Liver (tissue), 3 donors: ENCODE measurements around the gene MYBPC1.

Experiments used
- EGR1 ChIP-seq, 2 donors: IDR thresholded peaks; 2 replicates each; pipeline ENCODE4 v1.6.1; 2016 to 2018; ENCODE audit warnings: antibody characterized with exemption in 2 of 2, low read depth in 2 of 2
- HNF4A ChIP-seq, 2 donors: conservative IDR thresholded peaks; 2 replicates each; pipeline ENCODE4 v1.6.1; 2016; ENCODE audit warnings: antibody characterized with exemption in 2 of 2, mild to moderate bottlenecking in 2 of 2
- HNF4G ChIP-seq: IDR thresholded peaks from 2 replicates; pipeline ENCODE4 v1.6.1; 2016; ENCODE audit warnings: antibody characterized with exemption
- JUND ChIP-seq, 2 donors: IDR thresholded peaks; 2 replicates each; pipeline ENCODE4 v1.6.1; 2016; ENCODE audit warnings: antibody characterized with exemption in 2 of 2
- RAD21 ChIP-seq, 2 donors: IDR thresholded peaks; 2 replicates each; pipeline ENCODE4 v1.6.1; 2016; ENCODE audit warnings: antibody characterized with exemption in 2 of 2, mild to moderate bottlenecking in 2 of 2
- RXRA ChIP-seq, 2 donors: IDR thresholded peaks; 2 replicates each; pipeline ENCODE4 v1.6.1; 2017 to 2018; ENCODE audit warnings: antibody characterized with exemption in 2 of 2, mild to moderate bottlenecking in 1 of 2
- SP1 ChIP-seq: IDR thresholded peaks from 2 replicates; pipeline ENCODE4 v1.6.1; 2018; ENCODE audit warnings: antibody characterized with exemption, mild to moderate bottlenecking
- YY1 ChIP-seq: IDR thresholded peaks from 2 replicates; pipeline ENCODE4 v1.6.1; 2016; ENCODE audit warnings: antibody characterized with exemption, mild to moderate bottlenecking
- TF ChIP-seq, protein P1 (sequence below): fragments of 150-350 bp; IDR thresholded peaks from 2 replicates; pipeline ENCODE4 v1.5.1; 2017; ENCODE audit warnings: improper control_type of control experiment, low read depth, low read length; ENCODE audit not compliant: missing input control
- TF ChIP-seq, protein P2 (sequence below): IDR thresholded peaks from 2 replicates; pipeline ENCODE4 v1.6.1; 2016; ENCODE audit warnings: antibody characterized with exemption
- TF ChIP-seq, protein P3 (sequence below): IDR thresholded peaks from 2 replicates; pipeline ENCODE4 v1.6.1; 2016; ENCODE audit warnings: antibody characterized with exemption, mild to moderate bottlenecking
- TF ChIP-seq, protein P4 (sequence below): IDR thresholded peaks from 2 replicates; pipeline ENCODE4 v1.6.1; 2016; ENCODE audit warnings: antibody characterized with exemption
- TF ChIP-seq, protein P5 (sequence below): IDR thresholded peaks from 2 replicates; pipeline ENCODE4 v1.6.1; 2016; ENCODE audit warnings: antibody characterized with exemption
- donor health status: healthy.
- donor health status: healthy.

DNA sequence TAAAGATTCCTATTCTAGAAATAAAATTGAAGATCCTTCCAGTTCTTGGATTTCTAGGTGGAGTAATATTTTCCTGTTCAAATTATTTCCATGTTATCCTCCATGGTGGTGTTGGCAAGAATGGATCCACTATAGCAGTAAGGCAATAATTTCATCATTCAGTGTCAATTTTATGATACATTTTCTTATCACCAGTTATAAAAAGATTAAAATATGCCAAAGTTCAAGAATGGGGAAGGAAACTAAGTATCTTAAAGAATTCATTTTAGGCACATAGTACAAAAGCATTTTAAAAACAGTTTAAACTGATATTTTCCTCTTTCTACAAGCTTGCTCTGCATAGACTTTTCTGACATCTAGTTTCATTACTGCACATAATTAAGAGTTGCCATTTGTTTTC is 125.3 kb downstream of the MYBPC1 start:
- TF ChIP-seq, protein P1, sequence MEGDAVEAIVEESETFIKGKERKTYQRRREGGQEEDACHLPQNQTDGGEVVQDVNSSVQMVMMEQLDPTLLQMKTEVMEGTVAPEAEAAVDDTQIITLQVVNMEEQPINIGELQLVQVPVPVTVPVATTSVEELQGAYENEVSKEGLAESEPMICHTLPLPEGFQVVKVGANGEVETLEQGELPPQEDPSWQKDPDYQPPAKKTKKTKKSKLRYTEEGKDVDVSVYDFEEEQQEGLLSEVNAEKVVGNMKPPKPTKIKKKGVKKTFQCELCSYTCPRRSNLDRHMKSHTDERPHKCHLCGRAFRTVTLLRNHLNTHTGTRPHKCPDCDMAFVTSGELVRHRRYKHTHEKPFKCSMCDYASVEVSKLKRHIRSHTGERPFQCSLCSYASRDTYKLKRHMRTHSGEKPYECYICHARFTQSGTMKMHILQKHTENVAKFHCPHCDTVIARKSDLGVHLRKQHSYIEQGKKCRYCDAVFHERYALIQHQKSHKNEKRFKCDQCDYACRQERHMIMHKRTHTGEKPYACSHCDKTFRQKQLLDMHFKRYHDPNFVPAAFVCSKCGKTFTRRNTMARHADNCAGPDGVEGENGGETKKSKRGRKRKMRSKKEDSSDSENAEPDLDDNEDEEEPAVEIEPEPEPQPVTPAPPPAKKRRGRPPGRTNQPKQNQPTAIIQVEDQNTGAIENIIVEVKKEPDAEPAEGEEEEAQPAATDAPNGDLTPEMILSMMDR = no peak
- TF ChIP-seq RAD21 (IDR thresholded peaks at IDR 0.05) (no peak), YY1 (no peak), JUND (IDR thresholded peaks at IDR 0.05) (no peak), RXRA (IDR thresholded peaks at IDR 0.05) (no peak), HNF4A (conservative IDR thresholded peaks at IDR 0.05) (no peak), EGR1 (IDR thresholded peaks at IDR 0.05; ENCODE audit: low read depth in 2 of 2) (no peak), SP1 (no peak), HNF4G (no peak)
- TF ChIP-seq, protein P2, sequence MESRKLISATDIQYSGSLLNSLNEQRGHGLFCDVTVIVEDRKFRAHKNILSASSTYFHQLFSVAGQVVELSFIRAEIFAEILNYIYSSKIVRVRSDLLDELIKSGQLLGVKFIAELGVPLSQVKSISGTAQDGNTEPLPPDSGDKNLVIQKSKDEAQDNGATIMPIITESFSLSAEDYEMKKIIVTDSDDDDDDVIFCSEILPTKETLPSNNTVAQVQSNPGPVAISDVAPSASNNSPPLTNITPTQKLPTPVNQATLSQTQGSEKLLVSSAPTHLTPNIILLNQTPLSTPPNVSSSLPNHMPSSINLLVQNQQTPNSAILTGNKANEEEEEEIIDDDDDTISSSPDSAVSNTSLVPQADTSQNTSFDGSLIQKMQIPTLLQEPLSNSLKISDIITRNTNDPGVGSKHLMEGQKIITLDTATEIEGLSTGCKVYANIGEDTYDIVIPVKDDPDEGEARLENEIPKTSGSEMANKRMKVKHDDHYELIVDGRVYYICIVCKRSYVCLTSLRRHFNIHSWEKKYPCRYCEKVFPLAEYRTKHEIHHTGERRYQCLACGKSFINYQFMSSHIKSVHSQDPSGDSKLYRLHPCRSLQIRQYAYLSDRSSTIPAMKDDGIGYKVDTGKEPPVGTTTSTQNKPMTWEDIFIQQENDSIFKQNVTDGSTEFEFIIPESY = no peak
- TF ChIP-seq, protein P3, sequence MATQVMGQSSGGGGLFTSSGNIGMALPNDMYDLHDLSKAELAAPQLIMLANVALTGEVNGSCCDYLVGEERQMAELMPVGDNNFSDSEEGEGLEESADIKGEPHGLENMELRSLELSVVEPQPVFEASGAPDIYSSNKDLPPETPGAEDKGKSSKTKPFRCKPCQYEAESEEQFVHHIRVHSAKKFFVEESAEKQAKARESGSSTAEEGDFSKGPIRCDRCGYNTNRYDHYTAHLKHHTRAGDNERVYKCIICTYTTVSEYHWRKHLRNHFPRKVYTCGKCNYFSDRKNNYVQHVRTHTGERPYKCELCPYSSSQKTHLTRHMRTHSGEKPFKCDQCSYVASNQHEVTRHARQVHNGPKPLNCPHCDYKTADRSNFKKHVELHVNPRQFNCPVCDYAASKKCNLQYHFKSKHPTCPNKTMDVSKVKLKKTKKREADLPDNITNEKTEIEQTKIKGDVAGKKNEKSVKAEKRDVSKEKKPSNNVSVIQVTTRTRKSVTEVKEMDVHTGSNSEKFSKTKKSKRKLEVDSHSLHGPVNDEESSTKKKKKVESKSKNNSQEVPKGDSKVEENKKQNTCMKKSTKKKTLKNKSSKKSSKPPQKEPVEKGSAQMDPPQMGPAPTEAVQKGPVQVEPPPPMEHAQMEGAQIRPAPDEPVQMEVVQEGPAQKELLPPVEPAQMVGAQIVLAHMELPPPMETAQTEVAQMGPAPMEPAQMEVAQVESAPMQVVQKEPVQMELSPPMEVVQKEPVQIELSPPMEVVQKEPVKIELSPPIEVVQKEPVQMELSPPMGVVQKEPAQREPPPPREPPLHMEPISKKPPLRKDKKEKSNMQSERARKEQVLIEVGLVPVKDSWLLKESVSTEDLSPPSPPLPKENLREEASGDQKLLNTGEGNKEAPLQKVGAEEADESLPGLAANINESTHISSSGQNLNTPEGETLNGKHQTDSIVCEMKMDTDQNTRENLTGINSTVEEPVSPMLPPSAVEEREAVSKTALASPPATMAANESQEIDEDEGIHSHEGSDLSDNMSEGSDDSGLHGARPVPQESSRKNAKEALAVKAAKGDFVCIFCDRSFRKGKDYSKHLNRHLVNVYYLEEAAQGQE = no peak
- TF ChIP-seq, protein P4, sequence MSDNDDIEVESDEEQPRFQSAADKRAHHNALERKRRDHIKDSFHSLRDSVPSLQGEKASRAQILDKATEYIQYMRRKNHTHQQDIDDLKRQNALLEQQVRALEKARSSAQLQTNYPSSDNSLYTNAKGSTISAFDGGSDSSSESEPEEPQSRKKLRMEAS = no peak
- TF ChIP-seq, protein P5, sequence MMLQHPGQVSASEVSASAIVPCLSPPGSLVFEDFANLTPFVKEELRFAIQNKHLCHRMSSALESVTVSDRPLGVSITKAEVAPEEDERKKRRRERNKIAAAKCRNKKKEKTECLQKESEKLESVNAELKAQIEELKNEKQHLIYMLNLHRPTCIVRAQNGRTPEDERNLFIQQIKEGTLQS = no peak
